KOPT-K1 (cell line): Measurements from ENCODE around the gene HCN4.
"Not testable (repeated sequence)": the region's sequence is repeated elsewhere in the genome, so short reads cannot be mapped to it uniquely, and the experiment has no call there.

ENCODE experiments used
- H3K27ac ChIP-seq: fragments of 200-600 bp; sonication (generic); 2 replicates; pipeline ENCODE4 v1.5.1; 2016; ENCODE audit warnings: antibody characterized with exemption, mild to moderate bottlenecking, low read depth, low read length; ENCODE audit not compliant: poor library complexity, severe bottlenecking
- H3K36me3 ChIP-seq: fragments of 200-600 bp; sonication (generic); 2 replicates; pipeline ENCODE4 v1.5.1; 2017; ENCODE audit warnings: antibody characterized with exemption, mild to moderate bottlenecking, low read length, moderate library complexity; ENCODE audit not compliant: insufficient read depth
- H3K9me3 ChIP-seq: fragments of 200-600 bp; sonication (generic); 2 replicates; pipeline ENCODE4 v1.5.1; 2017; ENCODE audit warnings: antibody characterized with exemption, low read length, mild to moderate bottlenecking; ENCODE audit not compliant: insufficient read depth, poor library complexity, severe bottlenecking

Gene HCN4

DNA sequence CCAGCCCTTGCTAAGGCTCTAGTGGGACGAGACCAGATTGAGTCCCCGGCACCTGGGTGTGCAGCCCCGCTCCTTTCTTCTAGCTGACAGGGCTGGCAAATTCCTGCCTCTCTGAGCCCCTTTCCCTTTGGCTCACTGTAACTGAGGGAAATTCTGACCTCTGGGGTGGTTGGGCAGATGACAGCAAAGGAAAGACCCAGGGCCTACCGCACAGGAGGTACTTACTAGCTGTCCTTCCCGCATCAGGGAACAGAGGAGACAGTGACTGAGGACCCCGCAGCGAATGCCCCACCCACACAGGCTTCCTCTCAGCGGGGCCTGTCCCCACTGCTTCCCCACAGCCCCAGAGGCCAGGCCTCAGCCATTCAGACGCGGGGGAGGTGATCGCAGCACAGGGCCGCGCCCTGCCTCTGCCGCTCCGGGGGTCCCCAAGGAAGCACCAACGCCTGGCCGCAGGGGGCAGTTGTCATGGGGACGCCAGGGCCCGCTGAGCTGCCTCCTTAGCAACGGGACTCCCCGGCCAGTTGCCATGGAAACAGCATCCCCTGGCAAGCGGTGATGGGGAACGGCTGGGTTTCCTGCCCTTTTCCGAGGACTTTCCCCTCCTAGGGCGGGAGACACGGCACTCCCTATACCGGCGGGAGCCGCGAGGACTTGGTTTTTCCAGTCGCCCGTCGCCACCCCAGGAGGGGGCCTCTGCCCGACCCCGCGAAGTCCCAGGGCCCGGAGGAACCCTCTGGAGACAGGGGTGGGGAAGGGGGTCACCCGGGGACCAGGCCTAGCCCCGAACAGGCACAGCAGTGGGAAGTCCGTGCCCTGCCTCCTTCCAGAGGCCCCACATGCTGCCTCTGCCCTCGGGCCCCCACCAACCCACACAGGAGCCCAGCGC is 50.1 kb downstream of the HCN4 start:
- Histone ChIP-seq H3K9me3 (no peaks in the 10 kb centered on the region), H3K27ac (no peak overlapping the region), H3K36me3 (no peaks in the 10 kb centered on the region)

GRCh38 chr15:73317651-73318462 is 50.9 kb downstream of the HCN4 start:
- H3K27ac ChIP-seq = no peak overlapping the region
- no peaks in the 10 kb centered on the region for H3K36me3 ChIP-seq
- H3K9me3 ChIP-seq = no peaks in the 10 kb centered on the region

DNA sequence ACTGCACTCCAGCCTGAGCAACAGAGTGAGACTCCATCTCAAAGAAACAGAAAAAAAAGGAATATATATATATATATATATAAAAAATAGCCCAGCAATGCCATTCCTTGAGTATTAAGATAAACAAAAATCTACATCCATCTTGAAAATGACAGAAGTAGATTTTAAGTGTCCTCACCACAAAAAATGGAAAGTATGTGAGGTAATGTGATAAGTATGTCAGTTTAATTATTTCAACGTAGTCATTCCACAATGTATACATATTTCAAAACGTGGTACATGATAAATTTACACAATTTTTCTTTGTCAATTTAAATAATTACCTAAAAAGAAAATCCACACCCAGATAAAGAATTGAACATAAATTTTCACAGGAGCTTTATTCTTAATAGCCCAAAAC is 54.9 kb downstream of the HCN4 start:
- Histone ChIP-seq H3K27ac (no peak overlapping the region), H3K9me3 (no peaks in the 10 kb centered on the region), H3K36me3 (no peaks in the 10 kb centered on the region)

GRCh38 chr15:73308305-73308704 is 60.5 kb downstream of the HCN4 start:
- H3K9me3 ChIP-seq = no peaks in the 10 kb centered on the region
- H3K27ac ChIP-seq = no peak overlapping the region

DNA sequence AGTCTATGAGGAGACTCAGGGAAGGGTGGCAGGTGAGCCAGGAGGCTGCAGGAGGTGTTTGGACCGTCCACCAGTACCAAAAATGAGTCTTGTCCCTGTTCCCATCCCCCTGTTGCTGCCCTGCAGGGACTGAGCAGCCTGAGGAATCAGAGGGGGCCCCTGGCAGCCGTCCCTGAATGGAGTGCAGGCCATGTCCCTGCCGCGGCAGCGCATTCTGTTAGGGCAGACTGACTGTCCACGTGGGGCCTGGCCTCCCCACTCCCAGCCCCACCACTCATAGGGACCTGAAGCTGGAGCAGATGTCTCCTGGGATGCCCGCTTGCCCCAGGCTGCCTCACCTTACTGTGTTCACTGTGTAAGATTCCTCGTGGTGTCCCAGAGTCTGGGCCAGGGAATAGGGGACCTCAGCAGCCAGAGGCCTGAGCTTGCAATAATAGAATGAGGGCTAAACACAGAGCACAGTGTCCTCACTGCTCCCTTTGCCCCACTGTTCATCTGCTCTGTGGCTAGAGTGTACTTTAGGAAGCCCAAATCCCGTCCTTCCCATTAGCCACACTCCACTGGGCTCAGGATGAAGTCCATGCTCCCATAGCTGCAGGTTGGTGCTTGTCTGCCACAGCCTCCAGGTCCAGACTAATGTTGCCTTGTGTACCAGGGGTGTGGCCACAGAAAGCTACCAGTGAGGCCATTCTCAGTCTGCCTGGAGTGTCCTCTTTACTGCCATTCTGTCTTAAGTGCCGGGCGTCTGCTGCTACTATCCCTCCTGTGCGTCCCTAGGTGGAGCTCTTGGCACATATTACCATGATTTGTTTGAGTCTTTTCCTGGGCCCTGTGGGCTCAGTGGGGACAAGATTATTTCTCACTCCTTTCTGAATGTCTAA is 63.2 kb downstream of the HCN4 start:
- no peaks in the 10 kb centered on the region for H3K36me3 ChIP-seq
- no peaks in the 10 kb centered on the region for H3K9me3 ChIP-seq
- H3K27ac ChIP-seq = no peak overlapping the region

More at GRCh38 chr15:73308305-73308704, 60.5 kb downstream of the HCN4 start:
- no peaks in the 10 kb centered on the region for H3K36me3 ChIP-seq

- H3K36me3 ChIP-seq = no peaks in the 10 kb centered on the region
- H3K27ac ChIP-seq = no peak overlapping the region
- H3K9me3 ChIP-seq = no peaks in the 10 kb centered on the region
These were observed 65.1 kb downstream of the HCN4 start for GRCh38 chr15:73303636-73304035.

- H3K36me3 ChIP-seq = not testable (repeated sequence)
These were observed 68.5 kb downstream of the HCN4 start for GRCh38 chr15:73300286-73300685.

GRCh38 chr15:73298522-73299245 is 70.1 kb downstream of the HCN4 start:
- Histone ChIP-seq H3K36me3 (no peaks in the 10 kb centered on the region), H3K9me3 (no peaks in the 10 kb centered on the region), H3K27ac (no peak overlapping the region)

More at GRCh38 chr15:73300286-73300685, 68.5 kb downstream of the HCN4 start:
- H3K9me3 ChIP-seq, H3K27ac ChIP-seq: not testable (repeated sequence)

DNA sequence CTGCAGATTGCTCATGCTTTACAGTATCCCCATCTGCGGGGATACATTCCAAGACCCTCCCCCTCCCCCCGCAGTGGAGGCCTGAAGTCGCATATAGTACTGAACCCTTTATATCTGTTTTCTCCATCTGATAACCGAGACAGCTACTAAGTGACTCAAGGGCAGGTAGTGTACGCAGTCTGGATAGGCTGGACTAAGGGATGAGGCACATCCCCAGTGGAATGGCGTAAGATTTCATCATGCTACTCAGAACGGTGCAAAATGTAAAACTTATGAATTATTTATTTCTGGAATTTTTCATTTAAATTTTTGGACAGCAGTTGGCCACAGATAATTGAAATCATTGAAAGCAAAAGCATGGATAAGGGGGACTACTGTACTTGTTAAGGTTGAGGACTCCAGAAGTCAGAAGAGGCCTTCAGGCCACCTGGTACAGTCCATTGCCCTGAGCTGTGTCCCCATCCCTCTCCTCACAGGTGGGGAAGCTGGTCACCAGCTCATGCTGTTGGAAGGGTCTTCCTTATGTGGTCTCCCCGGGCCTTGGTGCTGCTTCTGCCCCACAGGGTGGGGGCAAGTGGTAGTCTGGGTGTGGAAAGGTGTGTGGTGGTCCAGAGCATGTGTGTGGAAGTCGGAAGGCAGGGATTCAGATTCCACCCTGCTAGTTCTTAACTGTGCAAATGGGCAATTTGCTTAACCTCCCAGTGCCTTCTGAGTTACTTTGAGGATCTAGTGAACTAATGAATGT is 72.0 kb downstream of the HCN4 start:
- no peak overlapping the region for H3K27ac ChIP-seq
- H3K36me3 ChIP-seq = no peaks in the 10 kb centered on the region
- no peaks in the 10 kb centered on the region for H3K9me3 ChIP-seq

GRCh38 chr15:73295630-73296286 is 73.0 kb downstream of the HCN4 start:
- Histone ChIP-seq H3K27ac (no peak overlapping the region), H3K36me3 (no peaks in the 10 kb centered on the region), H3K9me3 (no peaks in the 10 kb centered on the region)

DNA sequence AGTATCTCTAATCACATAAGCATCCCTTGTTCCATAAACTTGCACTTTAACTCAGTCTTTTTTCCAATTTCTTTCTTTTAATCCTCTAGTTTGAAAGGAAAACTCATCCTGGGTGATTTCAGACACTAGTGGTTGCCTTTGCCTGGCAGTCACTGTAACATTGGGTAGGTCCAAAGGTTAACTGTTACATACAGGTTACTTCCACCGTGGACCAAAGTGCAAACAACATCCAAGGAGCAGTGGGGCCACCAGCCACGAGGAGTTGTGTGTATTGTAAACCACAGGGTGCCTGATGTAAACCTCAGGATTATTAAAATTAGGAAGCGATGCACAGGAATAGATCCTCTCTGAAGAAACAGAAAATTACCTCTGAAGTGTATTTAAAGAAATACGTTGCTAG is 75.0 kb downstream of the HCN4 start:
- H3K27ac ChIP-seq = no peak overlapping the region
- H3K36me3 ChIP-seq = no peaks in the 10 kb centered on the region
- H3K9me3 ChIP-seq = no peaks in the 10 kb centered on the region

DNA sequence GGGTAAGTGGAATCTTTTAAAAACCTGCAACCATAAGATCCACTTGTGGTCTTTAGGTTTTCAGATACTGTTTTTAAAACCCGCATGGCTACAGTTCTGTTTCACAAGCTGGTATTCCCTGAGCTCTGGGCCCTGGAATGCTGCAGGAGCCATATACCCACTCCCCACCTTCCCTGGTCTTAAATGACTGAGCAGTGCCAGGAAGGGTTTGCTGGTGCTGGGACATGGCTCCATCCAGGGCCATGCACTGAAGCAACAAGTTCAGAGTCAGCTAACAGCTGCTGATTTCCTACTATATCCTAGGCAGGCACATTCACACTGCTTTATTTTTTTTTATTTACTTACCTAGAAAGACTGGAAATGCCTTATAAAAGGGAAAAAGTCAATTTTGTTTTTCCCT is 77.3 kb downstream of the HCN4 start:
- no peaks in the 10 kb centered on the region for H3K36me3 ChIP-seq
- H3K9me3 ChIP-seq = no peaks in the 10 kb centered on the region
- no peak overlapping the region for H3K27ac ChIP-seq

DNA sequence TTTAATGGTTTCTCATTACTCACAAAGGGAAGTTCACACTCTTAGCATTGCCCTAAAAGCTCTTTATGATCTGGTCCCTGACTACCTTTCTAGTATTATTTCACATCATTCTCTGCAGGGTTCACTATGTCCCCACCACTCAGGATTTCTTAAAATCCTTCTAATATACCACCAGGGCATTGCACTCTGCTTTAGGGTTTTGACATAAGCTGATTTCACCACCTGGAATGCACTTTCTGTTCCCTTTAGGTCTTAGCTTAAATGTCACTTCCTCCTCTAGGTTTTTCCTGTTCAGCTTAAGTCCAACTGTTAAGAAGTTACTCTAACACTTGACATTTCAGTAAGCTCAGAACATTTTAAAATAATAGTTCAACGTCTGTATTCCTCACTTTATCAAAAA is 81.7 kb downstream of the HCN4 start:
- Histone ChIP-seq H3K36me3 (no peaks in the 10 kb centered on the region), H3K9me3 (no peaks in the 10 kb centered on the region), H3K27ac (no peak overlapping the region)
